Measurements from ENCODE around the gene NANOS3.

NANOS3 gene

GRCh38 chr19:13876834-13877233, at the start of gene NANOS3:
TSS of gene NANOS3 (plus strand) at chr19:13877134. CDS start at chr19:13877249, 115 bp downstream.
- peaks cover 44% of the 10 kb centered on the region for H3K27me3 ChIP-seq (ENCODE audit: control insufficient read depth, insufficient read depth, low read length)
- H3K27ac ChIP-seq (ENCODE audit: low read depth, low read length), result no peak within 1 kb of the TSS

GRCh38 chr19:13827656-13828055, 49.3 kb upstream of the NANOS3 start:
- Histone ChIP-seq H3K9ac (ENCODE audit: low read depth, low read length) (no peak overlapping the region), H3K27me3 (ENCODE audit: control insufficient read depth, insufficient read depth, low read length) (no peaks in the 10 kb centered on the region), H3K27ac (ENCODE audit: low read depth, low read length) (no peak overlapping the region), H3K4me3 (ENCODE audit: low read depth, low read length) (no peak overlapping the region), H3K4me1 (ENCODE audit: control insufficient read depth, insufficient read depth, low read length) (no peaks in the 10 kb centered on the region), H3K9me3 (ENCODE audit: control insufficient read depth, insufficient read depth, low read length) (no peaks in the 10 kb centered on the region), H3K36me3 (ENCODE audit: control insufficient read depth, insufficient read depth, low read length) (peaks cover 52% of the 10 kb centered on the region)

More at GRCh38 chr19:13876834-13877233, at the start of gene NANOS3:
- Histone ChIP-seq H3K4me3 (ENCODE audit: low read depth, low read length) (no peak within 1 kb of the TSS), H3K36me3 (ENCODE audit: control insufficient read depth, insufficient read depth, low read length) (no peaks in the 10 kb centered on the region), H3K4me1 (ENCODE audit: control insufficient read depth, insufficient read depth, low read length) (peaks cover 18% of the 10 kb centered on the region), H3K9ac (ENCODE audit: low read depth, low read length) (no peak within 1 kb of the TSS), H3K9me3 (ENCODE audit: control insufficient read depth, insufficient read depth, low read length) (no peaks in the 10 kb centered on the region)

DNA sequence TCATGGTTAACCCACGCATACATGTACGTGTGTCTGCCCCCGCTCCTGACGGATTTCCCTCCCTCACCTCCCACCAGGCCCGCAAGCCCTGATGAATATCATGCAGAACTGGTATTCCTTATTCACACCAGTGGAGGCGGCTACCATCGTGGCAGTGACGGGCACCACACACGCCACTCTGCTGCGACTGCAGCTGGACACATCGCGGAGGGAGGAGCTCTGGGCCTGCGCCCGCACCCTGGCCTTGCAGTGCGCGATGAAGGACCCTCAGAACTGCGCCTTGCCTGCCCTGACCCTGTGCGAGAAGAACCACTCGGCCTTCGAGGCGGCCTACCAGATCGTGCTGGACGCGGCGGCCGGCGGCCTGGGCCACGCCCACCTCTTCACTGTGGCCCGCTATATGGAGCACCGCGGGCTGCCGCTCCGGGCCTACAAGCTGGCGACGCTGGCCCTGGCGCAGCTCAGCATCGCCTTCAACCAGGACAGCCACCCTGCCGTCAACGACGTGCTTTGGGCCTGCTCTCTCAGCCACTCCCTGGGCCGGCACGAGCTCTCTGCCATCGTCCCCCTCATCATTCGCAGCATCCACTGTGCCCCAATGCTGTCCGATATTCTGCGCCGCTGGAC, 46.7 kb upstream of the NANOS3 start:
- Histone ChIP-seq H3K27ac (ENCODE audit: low read depth, low read length) (no peak overlapping the region), H3K36me3 (ENCODE audit: control insufficient read depth, insufficient read depth, low read length) (peaks cover 36% of the 10 kb centered on the region), H3K9ac (ENCODE audit: low read depth, low read length) (no peak overlapping the region), H3K27me3 (ENCODE audit: control insufficient read depth, insufficient read depth, low read length) (no peaks in the 10 kb centered on the region), H3K9me3 (ENCODE audit: control insufficient read depth, insufficient read depth, low read length) (no peaks in the 10 kb centered on the region), H3K4me1 (ENCODE audit: control insufficient read depth, insufficient read depth, low read length) (no peaks in the 10 kb centered on the region; the same call in 1 of the 2 replicates), H3K4me3 (ENCODE audit: low read depth, low read length) (no peak overlapping the region)

DNA sequence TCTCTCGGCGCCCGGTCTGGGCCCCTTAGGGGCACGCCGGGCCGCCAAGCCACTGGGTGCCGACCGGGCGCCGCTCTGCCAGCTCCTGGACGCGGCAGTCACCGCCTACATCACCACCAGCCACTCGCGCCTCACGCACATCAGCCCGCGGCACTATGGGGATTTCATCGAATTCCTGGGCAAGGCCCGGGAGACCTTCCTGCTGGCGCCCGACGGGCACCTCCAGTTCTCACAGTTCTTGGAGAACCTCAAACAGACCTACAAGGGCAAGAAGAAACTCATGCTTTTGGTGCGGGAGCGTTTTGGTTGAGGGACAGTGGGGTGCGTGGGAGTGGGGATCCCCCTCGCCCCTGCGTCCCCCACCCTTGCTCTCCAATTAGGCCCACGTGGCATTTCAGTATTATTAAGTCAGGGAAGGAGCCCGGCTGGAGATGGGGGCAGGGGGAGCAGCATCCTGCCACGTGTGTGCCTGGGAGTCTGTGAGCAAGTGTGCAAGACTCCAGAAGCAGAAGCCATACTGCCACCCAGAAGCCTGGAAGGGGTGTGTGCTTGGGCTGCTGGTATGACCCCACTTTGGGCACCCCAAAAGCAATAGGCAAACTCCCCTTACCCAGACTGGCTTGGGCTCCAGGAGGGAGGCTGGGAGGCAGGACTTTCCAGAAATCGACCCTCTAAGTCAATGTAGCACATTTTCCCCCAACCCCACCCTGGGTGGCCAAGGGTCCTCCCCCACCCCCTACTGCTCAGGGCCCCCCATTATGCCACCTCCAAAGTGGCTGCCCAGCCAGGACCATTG, 46.0 kb upstream of the NANOS3 start:
- H3K9me3 ChIP-seq (ENCODE audit: control insufficient read depth, insufficient read depth, low read length), result no peaks in the 10 kb centered on the region
- H3K27ac ChIP-seq (ENCODE audit: low read depth, low read length), result no peak overlapping the region
- H3K4me3 ChIP-seq (ENCODE audit: low read depth, low read length), result no peak overlapping the region
- no peaks in the 10 kb centered on the region; the same call in 1 of the 2 replicates for H3K4me1 ChIP-seq (ENCODE audit: control insufficient read depth, insufficient read depth, low read length)
- H3K27me3 ChIP-seq (ENCODE audit: control insufficient read depth, insufficient read depth, low read length), result no peaks in the 10 kb centered on the region
- no peak overlapping the region for H3K9ac ChIP-seq (ENCODE audit: low read depth, low read length)
- peaks cover 36% of the 10 kb centered on the region for H3K36me3 ChIP-seq (ENCODE audit: control insufficient read depth, insufficient read depth, low read length)

- H3K9ac ChIP-seq (ENCODE audit: low read depth, low read length), result no peak overlapping the region
- no peaks in the 10 kb centered on the region for H3K9me3 ChIP-seq (ENCODE audit: control insufficient read depth, insufficient read depth, low read length)
- no peaks in the 10 kb centered on the region; the same call in 1 of the 2 replicates for H3K4me1 ChIP-seq (ENCODE audit: control insufficient read depth, insufficient read depth, low read length)
- no peak overlapping the region for H3K4me3 ChIP-seq (ENCODE audit: low read depth, low read length)
- peaks cover 37% of the 10 kb centered on the region for H3K36me3 ChIP-seq (ENCODE audit: control insufficient read depth, insufficient read depth, low read length)
- no peaks in the 10 kb centered on the region for H3K27me3 ChIP-seq (ENCODE audit: control insufficient read depth, insufficient read depth, low read length)
- no peak overlapping the region for H3K27ac ChIP-seq (ENCODE audit: low read depth, low read length)
Measured at GRCh38 chr19:13831537-13832467, 45.1 kb upstream of the NANOS3 start.

- Histone ChIP-seq H3K9me3 (ENCODE audit: control insufficient read depth, insufficient read depth, low read length) (no peaks in the 10 kb centered on the region), H3K27ac (ENCODE audit: low read depth, low read length) (peak overlapping the region; percentile 64), H3K36me3 (ENCODE audit: control insufficient read depth, insufficient read depth, low read length) (peaks cover 24% of the 10 kb centered on the region), H3K4me1 (ENCODE audit: control insufficient read depth, insufficient read depth, low read length) (no peaks in the 10 kb centered on the region; the same call in 1 of the 2 replicates), H3K4me3 (ENCODE audit: low read depth, low read length) (peak overlapping the region; percentile 55), H3K9ac (ENCODE audit: low read depth, low read length) (no peak overlapping the region), H3K27me3 (ENCODE audit: control insufficient read depth, insufficient read depth, low read length) (no peaks in the 10 kb centered on the region)
Measured at GRCh38 chr19:13833330-13834243, 43.3 kb upstream of the NANOS3 start.

DNA sequence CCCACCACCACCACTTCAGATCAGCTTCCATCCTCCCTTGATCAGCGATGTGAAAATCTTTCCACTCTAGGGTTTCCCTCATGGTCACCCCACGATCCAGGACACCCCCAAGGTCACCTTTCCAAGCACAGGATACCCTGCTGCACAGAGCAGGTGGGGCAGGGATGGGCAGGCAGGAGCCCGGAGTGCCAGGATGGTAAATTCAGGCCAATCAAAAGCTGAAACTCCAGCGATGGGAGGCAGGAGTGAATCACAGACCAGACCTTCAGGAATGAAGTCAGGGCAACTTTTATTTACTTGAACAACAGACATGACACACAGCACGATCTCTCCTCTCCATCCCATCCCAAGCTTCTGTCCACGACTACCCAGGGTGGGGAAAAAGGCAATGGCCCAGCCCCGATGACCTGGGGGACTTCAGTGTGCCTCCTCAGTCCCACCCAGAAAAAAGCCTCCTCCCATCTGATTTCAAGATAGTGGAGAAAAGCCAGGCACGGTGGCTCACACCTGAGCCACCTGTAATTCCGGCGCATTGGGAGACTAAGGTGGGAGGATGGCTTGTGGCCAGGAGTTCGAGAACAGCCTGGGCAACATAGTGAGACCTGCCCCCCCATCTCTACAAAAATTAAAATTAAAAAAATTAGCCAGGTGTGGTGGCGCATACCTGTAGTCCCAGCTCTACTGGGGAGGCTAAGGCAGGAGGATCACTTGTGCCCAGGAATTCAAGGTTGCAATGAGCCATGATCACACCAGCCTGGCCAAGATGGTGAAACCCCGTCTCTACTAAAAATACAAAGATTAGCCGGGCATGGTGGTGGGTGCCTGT, 42.5 kb upstream of the NANOS3 start:
- Histone ChIP-seq H3K36me3 (ENCODE audit: control insufficient read depth, insufficient read depth, low read length) (peaks cover 19% of the 10 kb centered on the region), H3K4me3 (ENCODE audit: low read depth, low read length) (no peak overlapping the region), H3K27me3 (ENCODE audit: control insufficient read depth, insufficient read depth, low read length) (no peaks in the 10 kb centered on the region), H3K27ac (ENCODE audit: low read depth, low read length) (no peak overlapping the region), H3K4me1 (ENCODE audit: control insufficient read depth, insufficient read depth, low read length) (no peaks in the 10 kb centered on the region; the same call in 1 of the 2 replicates), H3K9ac (ENCODE audit: low read depth, low read length) (no peak overlapping the region), H3K9me3 (ENCODE audit: control insufficient read depth, insufficient read depth, low read length) (no peaks in the 10 kb centered on the region)

DNA sequence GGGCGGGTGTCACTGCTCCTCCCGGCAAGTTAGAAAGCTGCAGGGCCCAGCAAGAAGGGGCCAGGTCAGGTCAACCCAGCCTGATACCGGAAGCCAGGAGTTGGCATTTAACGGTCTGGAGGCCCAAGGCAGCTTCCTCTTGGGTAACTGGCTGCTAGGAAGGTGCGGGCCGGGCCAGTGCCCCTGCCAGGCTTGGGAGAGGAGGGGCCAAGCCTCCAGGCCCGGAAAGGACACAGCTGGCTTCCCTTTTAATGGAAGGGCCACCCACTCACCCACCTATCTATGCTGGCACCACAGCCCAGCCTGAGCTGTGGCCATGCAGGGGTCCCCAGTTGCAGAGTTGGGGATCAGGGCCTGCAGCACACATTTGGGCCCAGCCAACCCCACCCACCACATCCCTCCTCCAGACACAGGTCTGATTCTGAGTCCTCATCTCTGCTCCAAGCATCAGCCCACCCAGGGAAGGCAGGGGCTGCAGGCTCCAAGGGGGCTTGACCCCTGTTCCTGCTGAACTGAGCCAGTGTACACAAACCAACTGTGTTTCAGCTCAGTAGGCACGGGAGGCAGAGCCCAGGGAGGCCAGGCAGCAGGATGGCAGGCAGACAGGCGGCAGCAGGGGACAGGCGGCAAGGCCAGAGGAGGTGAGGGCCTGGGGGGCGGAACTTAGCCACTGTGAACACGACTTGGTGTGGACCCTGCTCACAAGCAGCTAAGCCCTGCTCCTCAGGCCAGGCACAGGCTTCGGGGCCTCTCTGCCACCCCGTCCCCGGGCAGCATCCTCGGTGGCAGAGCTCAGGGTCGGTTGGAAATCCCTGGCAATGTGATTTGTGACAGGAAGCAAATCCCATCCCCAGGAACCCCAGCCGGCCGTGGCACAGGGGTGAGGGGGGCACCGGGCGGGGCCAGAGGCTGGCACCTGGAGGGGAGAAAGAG, 40.9 kb upstream of the NANOS3 start:
- H3K27ac ChIP-seq (ENCODE audit: low read depth, low read length), result no peak overlapping the region
- H3K9me3 ChIP-seq (ENCODE audit: control insufficient read depth, insufficient read depth, low read length), result no peaks in the 10 kb centered on the region
- H3K9ac ChIP-seq (ENCODE audit: low read depth, low read length), result no peak overlapping the region
- H3K4me3 ChIP-seq (ENCODE audit: low read depth, low read length), result no peak overlapping the region
- peaks cover 7% of the 10 kb centered on the region; the same call in 1 of the 2 replicates for H3K36me3 ChIP-seq (ENCODE audit: control insufficient read depth, insufficient read depth, low read length)
- no peaks in the 10 kb centered on the region for H3K27me3 ChIP-seq (ENCODE audit: control insufficient read depth, insufficient read depth, low read length)
- no peaks in the 10 kb centered on the region; the same call in 1 of the 2 replicates for H3K4me1 ChIP-seq (ENCODE audit: control insufficient read depth, insufficient read depth, low read length)

Measured in HUES48 (cell line).